ENCODE measurements around the gene KIAA0930. TPM values are rescaled to one million over a fixed set of nuclear protein-coding genes. Genes with fewer than 3 reads are reported as not detected.
"Not testable (repeated sequence)": the region's sequence is repeated elsewhere in the genome, so short reads cannot be mapped to it uniquely, and the experiment has no call there.

Gene KIAA0930
- 10 to 100 TPM; 15.7 to 23.3 (median 22.2) TPM for polyA plus RNA-seq (ENCODE audit: insufficient read length in 4 of 4)

GRCh38 chr22:45240810-45241631 is at the start of gene KIAA0930:
KIAA0930 (minus strand) TSS chr22:45240894; CDS start chr22:45240703, 191 bp downstream.
- no peak for DNase-seq (ENCODE audit: low read depth in 4 of 4, low spot score in 2 of 4)

GRCh38 chr22:45286854-45287551 is 46.3 kb upstream of the KIAA0930 start:
- DNase-seq (ENCODE audit: low read depth in 4 of 4, low spot score in 2 of 4): no peak

GRCh38 chr22:45285263-45286058 is 44.8 kb upstream of the KIAA0930 start:
- no peak for DNase-seq (ENCODE audit: low read depth in 4 of 4, low spot score in 2 of 4)

- no peak for DNase-seq (ENCODE audit: low read depth in 4 of 4, low spot score in 2 of 4)
These were observed 44.1 kb upstream of the KIAA0930 start, which contains the start of gene UPK3A for GRCh38 chr22:45284705-45285262. UPK3A (plus strand) TSS chr22:45284949; CDS start chr22:45285014, 65 bp downstream.

- DNase-seq (ENCODE audit: low read depth in 4 of 4, low spot score in 2 of 4): no peak
These were observed 40.3 kb upstream of the KIAA0930 start for GRCh38 chr22:45281010-45281409.

GRCh38 chr22:45280587-45280980 is 39.9 kb upstream of the KIAA0930 start:
- no peak for DNase-seq (ENCODE audit: low read depth in 4 of 4, low spot score in 2 of 4)

GRCh38 chr22:45278125-45278524 is 37.4 kb upstream of the KIAA0930 start:
- no peak for DNase-seq (ENCODE audit: low read depth in 4 of 4, low spot score in 2 of 4)

GRCh38 chr22:45277720-45278119 is 37.0 kb upstream of the KIAA0930 start:
- DNase-seq (ENCODE audit: low read depth in 4 of 4, low spot score in 2 of 4): not testable (repeated sequence)

GRCh38 chr22:45276507-45277105 is 35.9 kb upstream of the KIAA0930 start:
- DNase-seq (ENCODE audit: low read depth in 4 of 4, low spot score in 2 of 4): no peak

GRCh38 chr22:45273452-45274075 is 32.9 kb upstream of the KIAA0930 start:
- DNase-seq (ENCODE audit: low read depth in 4 of 4, low spot score in 2 of 4): no peak

GRCh38 chr22:45272498-45272897 is 31.8 kb upstream of the KIAA0930 start:
- no peak for DNase-seq (ENCODE audit: low read depth in 4 of 4, low spot score in 2 of 4)

GRCh38 chr22:45271667-45272201 is 31.0 kb upstream of the KIAA0930 start:
- DNase-seq (ENCODE audit: low read depth in 4 of 4, low spot score in 2 of 4): peak in 1 of 4 donors; percentile 51

- no peak for DNase-seq (ENCODE audit: low read depth in 4 of 4, low spot score in 2 of 4)
These were observed 29.7 kb upstream of the KIAA0930 start for GRCh38 chr22:45270095-45271020.

GRCh38 chr22:45268958-45269844 is 28.5 kb upstream of the KIAA0930 start:
- DNase-seq (ENCODE audit: low read depth in 4 of 4, low spot score in 2 of 4): peak in 2 of 4 donors; percentile 69 to 75

- no peak for DNase-seq (ENCODE audit: low read depth in 4 of 4, low spot score in 2 of 4)
These were observed 27.7 kb upstream of the KIAA0930 start for GRCh38 chr22:45268167-45268957.

GRCh38 chr22:45265535-45265934 is 24.8 kb upstream of the KIAA0930 start:
- DNase-seq (ENCODE audit: low read depth in 4 of 4, low spot score in 2 of 4): no peak
